Mucosa of rectum (tissue), 2 donors: ENCODE data around the gene ANGPTL7.

Experiments used
- H3K27ac ChIP-seq, 2 donors: one replicate each; pipeline ENCODE4 v1.7.0; 2013; ENCODE audit warnings: inconsistent platforms in 2 of 2, low read depth in 2 of 2, low read length in 2 of 2
- H3K27me3 ChIP-seq, 2 donors: one replicate each; pipeline ENCODE4 v1.7.0; 2013; ENCODE audit warnings: low read length in 2 of 2; ENCODE audit not compliant: control insufficient read depth in 2 of 2, insufficient read depth in 2 of 2
- H3K36me3 ChIP-seq, 2 donors: one replicate each; pipeline ENCODE4 v1.7.0; 2013; ENCODE audit warnings: low read length in 2 of 2; ENCODE audit not compliant: control insufficient read depth in 2 of 2, insufficient read depth in 2 of 2
- H3K4me1 ChIP-seq, 2 donors: one replicate each; pipeline ENCODE4 v1.7.0; 2013; ENCODE audit warnings: low read length in 2 of 2, mild to moderate bottlenecking in 1 of 2; ENCODE audit not compliant: control insufficient read depth in 2 of 2, insufficient read depth in 2 of 2
- H3K4me3 ChIP-seq, 2 donors: one replicate each; pipeline ENCODE4 v1.7.0; 2013; ENCODE audit warnings: low read length in 2 of 2
- H3K9ac ChIP-seq, 2 donors: one replicate each; pipeline ENCODE4 v1.7.0; 2013; ENCODE audit warnings: low read length in 2 of 2, low read depth in 1 of 2, mild to moderate bottlenecking in 1 of 2
- H3K9me3 ChIP-seq, 2 donors: one replicate each; pipeline ENCODE4 v1.7.0; 2013; ENCODE audit warnings: low read length in 2 of 2; ENCODE audit not compliant: control insufficient read depth in 2 of 2
- donor health status: healthy.
- donor health status: Normal muscosa, but diverticular disease.

Gene ANGPTL7

GRCh38 chr1:11216074-11216473, 26.9 kb downstream of the ANGPTL7 start:
- Histone ChIP-seq H3K36me3 (peaks cover 58% of the 10 kb centered on the region in 2 donors), H3K4me1 (no peaks in the 10 kb centered on the region), H3K4me3 (no peak overlapping the region), H3K27ac (no peak overlapping the region), H3K9me3 (no peaks in the 10 kb centered on the region), H3K9ac (no peak overlapping the region), H3K27me3 (no peaks in the 10 kb centered on the region)

- Histone ChIP-seq H3K9ac (no peak overlapping the region), H3K36me3 (peaks cover 38 to 45% of the 10 kb centered on the region in 2 donors), H3K4me1 (no peaks in the 10 kb centered on the region), H3K27me3 (no peaks in the 10 kb centered on the region), H3K9me3 (no peaks in the 10 kb centered on the region), H3K27ac (no peak overlapping the region), H3K4me3 (no peak overlapping the region)
These were observed 38.2 kb downstream of the ANGPTL7 start for GRCh38 chr1:11227106-11228077.

GRCh38 chr1:11229203-11229602, 40.0 kb downstream of the ANGPTL7 start:
- Histone ChIP-seq H3K4me1 (no peaks in the 10 kb centered on the region), H3K9me3 (no peaks in the 10 kb centered on the region), H3K27ac (no peak overlapping the region), H3K4me3 (no peak overlapping the region), H3K36me3 (peaks cover 55 to 56% of the 10 kb centered on the region in 2 donors), H3K27me3 (no peaks in the 10 kb centered on the region), H3K9ac (no peak overlapping the region)

GRCh38 chr1:11233208-11233607, 44.1 kb downstream of the ANGPTL7 start:
- peaks cover 70 to 78% of the 10 kb centered on the region in 2 donors for H3K36me3 ChIP-seq
- no peaks in the 10 kb centered on the region for H3K4me1 ChIP-seq

GRCh38 chr1:11237356-11237755, 48.2 kb downstream of the ANGPTL7 start:
- H3K27ac ChIP-seq = no peak overlapping the region
- H3K9ac ChIP-seq = no peak overlapping the region
- H3K4me3 ChIP-seq = no peak overlapping the region
- peaks cover 57 to 75% of the 10 kb centered on the region in 2 donors for H3K36me3 ChIP-seq
- no peaks in the 10 kb centered on the region for H3K4me1 ChIP-seq
- no peaks in the 10 kb centered on the region for H3K27me3 ChIP-seq
- H3K9me3 ChIP-seq = no peaks in the 10 kb centered on the region

More at GRCh38 chr1:11233208-11233607, 44.1 kb downstream of the ANGPTL7 start:
- H3K4me3 ChIP-seq = no peak overlapping the region
- H3K9ac ChIP-seq = no peak overlapping the region
- H3K27me3 ChIP-seq = no peaks in the 10 kb centered on the region
- no peak overlapping the region for H3K27ac ChIP-seq
- H3K9me3 ChIP-seq = no peaks in the 10 kb centered on the region

- peaks cover 58 to 75% of the 10 kb centered on the region in 2 donors for H3K36me3 ChIP-seq
- no peak overlapping the region for H3K27ac ChIP-seq
- H3K4me1 ChIP-seq = no peaks in the 10 kb centered on the region
- no peaks in the 10 kb centered on the region for H3K9me3 ChIP-seq
- H3K9ac ChIP-seq = no peak overlapping the region
- no peaks in the 10 kb centered on the region for H3K27me3 ChIP-seq
- H3K4me3 ChIP-seq = no peak overlapping the region
These were observed 49.2 kb downstream of the ANGPTL7 start for GRCh38 chr1:11238311-11238710.

- Histone ChIP-seq H3K27me3 (no peaks in the 10 kb centered on the region), H3K9ac (no peak overlapping the region), H3K36me3 (peaks cover 41 to 59% of the 10 kb centered on the region in 2 donors), H3K9me3 (no peaks in the 10 kb centered on the region), H3K4me3 (no peak overlapping the region), H3K4me1 (no peaks in the 10 kb centered on the region), H3K27ac (no peak overlapping the region)
These were observed 56.1 kb downstream of the ANGPTL7 start for GRCh38 chr1:11245248-11245647.
